ENCODE results near the gene MRGPRG. TPM values are rescaled to one million over a fixed set of nuclear protein-coding genes. Genes with fewer than 3 reads are reported as not detected.

Gene MRGPRG
- total RNA-seq, 5 donors from 2014 or later (not counting 1 experiment from before 2014, with no cell fraction given): not detected

- H3K36me3 Mint-ChIP-seq: no peaks in the 10 kb centered on the region
- Histone ChIP-seq H3K4me3 (ENCODE audit: control insufficient read depth in 1 of 2, extremely low read depth in 1 of 2, low read length in 1 of 2) (no peak overlapping the region), H3K36me3 (ENCODE audit: control insufficient read depth in 2 of 2, extremely low read depth in 1 of 2, insufficient read depth in 1 of 2, low read length in 1 of 2) (no peaks in the 10 kb centered on the region), H3K27ac (ENCODE audit: low read length) (no peak overlapping the region), H3K27me3 (replicated peaks in 1 of 2; ENCODE audit: control insufficient read depth in 2 of 2, extremely low read depth in 1 of 2, insufficient read depth in 2 of 2, low read length in 1 of 2) (peaks cover 0 to 72% of the 10 kb centered on the region in 2 experiments), H3K4me1 (ENCODE audit: control insufficient read depth in 1 of 2, extremely low read depth in 1 of 2, insufficient read depth in 2 of 2, low read length in 2 of 2) (peaks cover 0 to 15% of the 10 kb centered on the region in 2 experiments), H3K9me3 (no peaks in the 10 kb centered on the region)
- peaks cover 14 to 16% (median 15%) of the 10 kb centered on the region in 3 donors for H3K4me1 Mint-ChIP-seq
- POLR2A ChIA-PET: no interaction called here
- H3K4me3 Mint-ChIP-seq: no peak overlapping the region
- H3K27me3 Mint-ChIP-seq: peaks cover 10 to 30% of the 10 kb centered on the region in 2 donors
- CTCF ChIA-PET: interaction anchor here in 1 of 2 donors (0.6 kb wide), 1 partner anchor 332 kb away, joined by 4 read pairs; no protein-coding TSS in a partner anchor
- H3K9me3 Mint-ChIP-seq: no peaks in the 10 kb centered on the region
- DNase-seq (peak in 2 of 35 experiments; percentile 3 to 17), ATAC-seq (replicated peaks in 1 of 4) (no peak)
- peak overlapping the region in 1 of 2 donors; percentile 46 for H3K27ac Mint-ChIP-seq
- 90% methylated on average over 13 of the region's 14 CpGs for WGBS (ENCODE audit: insufficient coverage)
Observed at GRCh38 chr11:3219281-3219892, 774 bp upstream of the MRGPRG start.

GRCh38 chr11:3217818-3218482 is 663 bp downstream of the MRGPRG start:
- Histone ChIP-seq H3K4me3 (ENCODE audit: control insufficient read depth in 1 of 2, extremely low read depth in 1 of 2, low read length in 1 of 2) (no peak overlapping the region), H3K27ac (ENCODE audit: low read length) (no peak overlapping the region), H3K27me3 (replicated peaks in 1 of 2; ENCODE audit: control insufficient read depth in 2 of 2, extremely low read depth in 1 of 2, insufficient read depth in 2 of 2, low read length in 1 of 2) (peaks cover 0 to 70% of the 10 kb centered on the region in 2 experiments), H3K36me3 (ENCODE audit: control insufficient read depth in 2 of 2, extremely low read depth in 1 of 2, insufficient read depth in 1 of 2, low read length in 1 of 2) (no peaks in the 10 kb centered on the region), H3K4me1 (ENCODE audit: control insufficient read depth in 1 of 2, extremely low read depth in 1 of 2, insufficient read depth in 2 of 2, low read length in 2 of 2) (peaks cover 0 to 10% of the 10 kb centered on the region in 2 experiments), H3K9me3 (no peaks in the 10 kb centered on the region)
- Mint-ChIP-seq H3K9me3 (no peaks in the 10 kb centered on the region), H3K4me1 (peaks cover 8 to 15% (median 9%) of the 10 kb centered on the region in 3 donors), H3K27me3 (peaks cover 15 to 36% of the 10 kb centered on the region in 2 donors), H3K4me3 (no peak overlapping the region), H3K27ac (no peak overlapping the region), H3K36me3 (no peaks in the 10 kb centered on the region)
- no peak for ATAC-seq (replicated peaks in 1 of 4)
- WGBS (ENCODE audit: insufficient coverage): 94% methylated on average over 40 of the region's 49 CpGs
- peak in 2 of 35 experiments; percentile 3 to 22 for DNase-seq
- POLR2A ChIA-PET: no interaction called here
- CTCF ChIA-PET: no interaction called here

DNA sequence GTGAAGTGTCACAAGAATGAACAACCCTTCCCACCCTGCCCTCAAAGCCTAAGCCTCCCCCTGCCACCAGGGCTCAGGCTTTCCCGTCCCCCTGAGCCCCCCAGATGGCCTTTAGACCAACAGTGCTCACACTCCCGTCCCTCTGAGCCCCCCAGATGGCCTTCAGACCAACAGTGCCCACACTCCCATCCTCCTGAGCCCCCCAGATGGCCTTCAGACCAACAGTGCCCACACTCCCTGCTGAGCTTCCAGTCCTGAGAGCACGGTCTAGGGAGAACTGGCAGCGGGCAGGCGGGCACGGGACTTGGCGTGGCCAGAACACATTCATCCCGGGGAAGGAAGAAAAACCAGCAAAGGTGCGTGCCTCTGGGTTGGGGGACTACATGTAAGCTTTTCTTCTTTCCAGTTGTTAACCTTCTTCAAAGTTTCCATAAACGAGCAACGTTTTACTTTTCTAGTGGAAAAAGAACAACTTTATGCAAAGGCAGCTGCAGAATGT is 2.5 kb downstream of the MRGPRG start:
- ATAC-seq (replicated peaks in 1 of 4): no peak
- no peak overlapping the region for H3K4me3 ChIP-seq (ENCODE audit: control insufficient read depth in 1 of 2, extremely low read depth in 1 of 2, low read length in 1 of 2)
- H3K27me3 Mint-ChIP-seq: peaks cover 22 to 37% of the 10 kb centered on the region in 2 donors

GRCh38 chr11:3215346-3216026 is 3.1 kb downstream of the MRGPRG start:
- H3K4me1 Mint-ChIP-seq: peaks cover 4 to 10% (median 5%) of the 10 kb centered on the region in 3 donors
- Histone ChIP-seq H3K9me3 (no peaks in the 10 kb centered on the region), H3K27me3 (replicated peaks in 1 of 2; ENCODE audit: control insufficient read depth in 2 of 2, extremely low read depth in 1 of 2, insufficient read depth in 2 of 2, low read length in 1 of 2) (peaks cover 0 to 49% of the 10 kb centered on the region in 2 experiments), H3K36me3 (ENCODE audit: control insufficient read depth in 2 of 2, extremely low read depth in 1 of 2, insufficient read depth in 1 of 2, low read length in 1 of 2) (no peaks in the 10 kb centered on the region), H3K27ac (ENCODE audit: low read length) (no peak overlapping the region), H3K4me1 (ENCODE audit: control insufficient read depth in 1 of 2, extremely low read depth in 1 of 2, insufficient read depth in 2 of 2, low read length in 2 of 2) (peaks cover 0 to 6% of the 10 kb centered on the region in 2 experiments), H3K4me3 (ENCODE audit: control insufficient read depth in 1 of 2, extremely low read depth in 1 of 2, low read length in 1 of 2) (no peak overlapping the region)
- no peak overlapping the region for H3K27ac Mint-ChIP-seq
- H3K36me3 Mint-ChIP-seq: peaks cover 6% of the 10 kb centered on the region
- 84% methylated on average over 15 of the region's 17 CpGs for WGBS (ENCODE audit: insufficient coverage)
- DNase-seq: peak in 1 of 35 experiments; percentile 3
- CTCF ChIA-PET: no interaction called here
- H3K27me3 Mint-ChIP-seq: peaks cover 22 to 37% of the 10 kb centered on the region in 2 donors
- H3K4me3 Mint-ChIP-seq: no peak overlapping the region
- POLR2A ChIA-PET: interaction anchor here in 1 of 2 donors (0.5 kb wide), 1 partner anchor 165 kb away, joined by 3 read pairs; no protein-coding TSS in a partner anchor
- H3K9me3 Mint-ChIP-seq: peaks cover 0 to 13% (median 13%) of the 10 kb centered on the region in 3 donors
- ATAC-seq (replicated peaks in 1 of 4): no peak

More for the DNA sequence above, 2.5 kb downstream of the MRGPRG start:
- Mint-ChIP-seq H3K4me1 (peaks cover 4 to 10% (median 5%) of the 10 kb centered on the region in 3 donors), H3K27ac (no peak overlapping the region), H3K9me3 (peaks cover 0 to 11% (median 9%) of the 10 kb centered on the region in 3 donors), H3K36me3 (peaks cover 6% of the 10 kb centered on the region), H3K4me3 (no peak overlapping the region)
- Histone ChIP-seq H3K27me3 (replicated peaks in 1 of 2; ENCODE audit: control insufficient read depth in 2 of 2, extremely low read depth in 1 of 2, insufficient read depth in 2 of 2, low read length in 1 of 2) (peaks cover 0 to 53% of the 10 kb centered on the region in 2 experiments), H3K4me1 (ENCODE audit: control insufficient read depth in 1 of 2, extremely low read depth in 1 of 2, insufficient read depth in 2 of 2, low read length in 2 of 2) (peaks cover 0 to 6% of the 10 kb centered on the region in 2 experiments), H3K27ac (ENCODE audit: low read length) (no peak overlapping the region), H3K36me3 (ENCODE audit: control insufficient read depth in 2 of 2, extremely low read depth in 1 of 2, insufficient read depth in 1 of 2, low read length in 1 of 2) (no peaks in the 10 kb centered on the region), H3K9me3 (no peaks in the 10 kb centered on the region)
- DNase-seq: no peak
- ChIA-PET CTCF (no interaction called here), POLR2A (interaction anchor here in 1 of 2 donors (0.5 kb wide), 1 partner anchor 166 kb away, joined by 3 read pairs; no protein-coding TSS in a partner anchor)
- WGBS (ENCODE audit: insufficient coverage): 31% methylated on average over 3 of the region's 11 CpGs

- no peak overlapping the region for H3K27ac ChIP-seq (ENCODE audit: low read length)
- Mint-ChIP-seq H3K27me3 (peaks cover 22 to 34% of the 10 kb centered on the region in 2 donors), H3K27ac (no peak overlapping the region), H3K4me3 (no peak overlapping the region), H3K4me1 (peaks cover 4 to 10% (median 5%) of the 10 kb centered on the region in 3 donors), H3K36me3 (peaks cover 6% of the 10 kb centered on the region), H3K9me3 (peaks cover 0 to 13% (median 13%) of the 10 kb centered on the region in 3 donors)
- ChIA-PET POLR2A (no interaction called here), CTCF (interaction anchor here in 1 of 2 donors (0.5 kb wide), 1 partner anchor 1602 kb away, joined by 3 read pairs; no protein-coding TSS in a partner anchor)
- 81% methylated on average over 3 of the region's 4 CpGs for WGBS (ENCODE audit: insufficient coverage)
- peaks cover 0 to 49% of the 10 kb centered on the region in 2 experiments for H3K27me3 ChIP-seq (replicated peaks in 1 of 2; ENCODE audit: control insufficient read depth in 2 of 2, extremely low read depth in 1 of 2, insufficient read depth in 2 of 2, low read length in 1 of 2)
- ATAC-seq (replicated peaks in 1 of 4) (no peak), DNase-seq (no peak)
- H3K9me3 ChIP-seq: no peaks in the 10 kb centered on the region
- H3K4me1 ChIP-seq (ENCODE audit: control insufficient read depth in 1 of 2, extremely low read depth in 1 of 2, insufficient read depth in 2 of 2, low read length in 2 of 2): peaks cover 0 to 6% of the 10 kb centered on the region in 2 experiments
- H3K36me3 ChIP-seq (ENCODE audit: control insufficient read depth in 2 of 2, extremely low read depth in 1 of 2, insufficient read depth in 1 of 2, low read length in 1 of 2): no peaks in the 10 kb centered on the region
- no peak overlapping the region for H3K4me3 ChIP-seq (ENCODE audit: control insufficient read depth in 1 of 2, extremely low read depth in 1 of 2, low read length in 1 of 2)
Observed at GRCh38 chr11:3214420-3214699, 4.3 kb downstream of the MRGPRG start.

All from T-cell (primary cell).